GM12801 (cell line): ENCODE measurements around the gene TIMM22.

ENCODE experiments used
- CTCF ChIP-seq: IDR thresholded peaks from one replicate; pipeline ENCODE4 v1.5.1; 2011; ENCODE audit warnings: control low read depth; ENCODE audit not compliant: insufficient read length; ENCODE audit errors: extremely low read depth

Gene TIMM22

DNA sequence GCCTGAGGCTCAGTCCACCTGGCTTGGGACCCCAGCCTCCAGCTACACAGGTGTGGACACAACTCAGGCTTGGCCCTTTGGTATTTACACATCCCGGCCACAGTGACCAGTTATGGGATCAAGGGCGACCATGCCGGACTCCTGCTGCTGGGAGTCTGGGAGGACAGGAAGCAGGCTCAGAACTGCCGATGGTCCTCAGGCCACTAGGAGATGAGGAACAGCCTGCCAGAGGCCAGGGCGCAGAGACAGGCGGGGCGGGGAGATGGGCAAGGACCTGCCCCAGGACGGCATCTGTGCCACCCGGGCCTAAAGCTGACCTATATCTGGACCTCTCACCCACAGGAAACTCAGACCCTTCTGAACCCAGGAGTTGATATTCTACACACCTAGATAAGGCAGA, 29.8 kb upstream of the TIMM22 start:
- TF ChIP-seq CTCF = no peak

GRCh38 chr17:968812-969730, 27.9 kb upstream of the TIMM22 start:
- TF ChIP-seq CTCF = no peak

DNA sequence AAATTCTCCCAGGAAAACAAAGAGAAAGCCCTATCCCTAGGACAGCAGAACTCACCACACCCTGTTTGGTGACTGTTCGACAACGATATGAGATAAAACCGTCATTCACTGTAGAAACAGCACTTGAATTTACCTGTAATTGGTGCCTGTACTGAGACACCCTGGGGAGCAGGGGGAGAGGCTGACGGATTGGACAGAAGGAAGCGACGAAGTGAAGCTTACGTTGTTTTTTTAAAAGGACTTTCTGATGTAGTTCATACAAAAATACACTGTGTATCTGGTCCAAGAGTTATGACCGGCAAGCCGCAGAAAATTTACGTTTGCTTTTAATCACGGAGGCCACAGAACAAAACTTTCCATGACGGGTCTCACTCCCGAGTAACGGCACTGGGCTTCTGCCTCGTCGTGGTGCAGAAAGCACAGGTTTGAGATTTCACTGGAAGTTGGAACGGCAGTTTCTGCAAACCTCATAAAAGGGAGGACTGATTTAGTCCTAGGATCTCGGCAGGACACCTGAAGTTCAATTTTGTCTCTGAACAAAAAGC, 27.0 kb upstream of the TIMM22 start:
- no peak for TF ChIP-seq CTCF

- no peak for TF ChIP-seq CTCF
These were observed 26.6 kb upstream of the TIMM22 start for GRCh38 chr17:970364-970763.

- no peak for TF ChIP-seq CTCF
These were observed 23.9 kb upstream of the TIMM22 start for GRCh38 chr17:973053-973452.

- no peak for TF ChIP-seq CTCF
These were observed 21.5 kb upstream of the TIMM22 start for GRCh38 chr17:975371-975915.

GRCh38 chr17:976312-976711, 20.6 kb upstream of the TIMM22 start:
- no peak for TF ChIP-seq CTCF
